NCI-H2196 treated with DMSO at 0.1 percent for 48 hours (cell line): ENCODE measurements around the gene ACVR2B.
"Not testable (repeated sequence)": the region's sequence is repeated elsewhere in the genome, so short reads cannot be mapped to it uniquely, and the experiment has no call there.

Experiments used
- DNase-seq: peaks from one replicate; lab custom pipeline; 2025; ENCODE audit not compliant: unreplicated experiment; lab: John Stamatoyannopoulos, UW

ACVR2B gene

DNA sequence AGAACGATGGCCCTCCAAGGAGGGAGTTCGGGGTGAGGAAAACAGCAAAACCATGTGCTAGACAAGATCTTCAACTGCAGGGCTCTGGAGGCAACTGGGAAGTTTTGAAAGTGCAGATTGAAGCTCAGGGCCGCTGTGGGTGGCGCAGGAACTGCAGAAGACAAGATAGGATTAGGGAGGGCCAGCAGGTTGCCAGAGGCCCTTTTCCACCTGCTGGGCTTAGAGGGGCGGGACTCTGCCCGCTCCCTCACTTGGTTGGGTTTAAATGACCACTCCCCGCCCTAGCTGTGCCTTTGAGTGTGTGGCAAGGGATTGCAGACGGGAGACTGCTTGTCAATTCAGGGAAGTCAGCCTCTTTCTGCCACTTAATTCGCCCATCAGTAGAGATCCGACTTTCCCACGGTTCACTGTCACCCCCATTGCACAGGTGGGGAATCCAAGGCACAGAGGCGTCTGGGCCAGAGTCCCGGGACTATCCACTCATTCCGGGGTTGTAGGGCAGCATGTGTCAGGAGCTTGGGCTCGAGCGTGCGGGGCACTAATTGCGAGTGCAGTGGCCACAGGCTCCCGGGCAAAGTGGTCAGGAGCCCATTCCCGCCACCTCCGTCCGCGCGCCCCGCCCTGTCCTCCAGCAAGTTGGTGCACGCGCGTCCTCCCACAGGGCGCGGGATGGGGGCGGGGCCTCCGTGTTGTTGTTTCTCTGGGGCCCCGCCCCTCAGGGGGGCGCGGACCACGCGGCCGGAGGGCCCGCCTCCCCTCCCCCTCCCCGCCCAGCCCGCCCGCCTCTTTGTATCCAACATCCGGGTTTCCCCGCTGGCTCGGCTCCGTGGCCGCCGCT lies at the start of gene ACVR2B:
Gene ACVR2B (plus strand): TSS at position 816 of the 838 bp plus-strand sequence. CDS start 433 bp downstream, outside the sequence.
- DNase-seq: peak; percentile 30

DNA sequence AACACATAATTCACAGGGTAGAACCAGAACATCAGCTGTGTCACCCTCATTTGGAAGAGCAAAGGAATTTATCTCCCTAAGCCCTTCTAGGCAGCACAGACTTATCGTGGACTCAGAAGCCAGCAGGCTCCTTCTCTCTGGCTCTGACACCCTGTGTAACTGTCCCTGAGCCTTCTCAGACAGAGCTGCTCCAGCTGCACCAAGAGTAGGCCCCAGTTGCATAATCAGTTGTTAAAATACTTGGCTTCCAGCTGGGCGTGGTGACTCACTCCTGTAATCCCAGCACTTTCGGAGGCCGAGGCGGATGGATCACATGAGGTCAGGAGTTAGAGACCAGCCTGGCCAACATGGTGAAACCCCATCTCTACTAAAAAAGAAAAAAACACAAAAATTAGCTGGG lies 49.4 kb upstream of the ACVR2B start:
- no peak for DNase-seq

DNA sequence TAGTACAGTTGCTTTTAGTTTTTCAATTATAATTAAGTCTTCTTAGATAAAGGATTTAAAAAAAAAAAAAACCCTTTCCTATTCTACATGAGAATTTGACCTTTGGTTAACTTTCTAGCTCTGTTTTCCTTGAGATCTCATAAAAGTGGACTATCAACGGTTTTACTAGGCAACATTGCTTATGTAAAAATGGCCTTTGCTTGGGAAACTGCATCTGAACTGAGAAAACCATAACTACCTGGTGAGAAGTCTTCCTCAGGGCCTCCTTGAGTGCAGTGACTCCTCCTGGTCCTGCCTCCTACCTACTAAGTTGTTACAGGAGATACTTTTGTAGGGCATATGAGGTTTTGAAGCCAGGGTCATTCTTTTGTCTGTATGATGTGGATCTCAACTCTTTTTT lies 42.1 kb upstream of the ACVR2B start:
- DNase-seq: no peak

DNA sequence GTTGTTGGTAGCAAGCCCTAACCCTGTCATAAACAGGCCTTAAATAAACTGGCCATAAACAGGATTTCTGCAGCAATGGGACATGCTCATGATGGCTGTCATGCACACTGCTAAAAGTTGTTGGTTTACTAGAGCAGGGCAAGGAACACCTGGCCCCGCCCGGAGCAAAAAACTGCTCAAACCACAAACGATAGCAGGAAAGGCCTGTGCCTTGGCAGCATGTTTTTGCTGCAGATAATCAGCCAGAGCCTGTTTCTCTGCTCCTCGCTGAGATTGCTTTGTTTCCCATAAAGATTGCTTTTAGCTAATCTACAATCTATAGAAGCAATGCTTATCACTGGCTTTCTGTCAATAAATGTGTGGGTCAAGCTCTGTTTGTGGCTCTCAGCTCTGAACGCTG lies 32.9 kb upstream of the ACVR2B start:
- not testable (repeated sequence) for DNase-seq

DNA sequence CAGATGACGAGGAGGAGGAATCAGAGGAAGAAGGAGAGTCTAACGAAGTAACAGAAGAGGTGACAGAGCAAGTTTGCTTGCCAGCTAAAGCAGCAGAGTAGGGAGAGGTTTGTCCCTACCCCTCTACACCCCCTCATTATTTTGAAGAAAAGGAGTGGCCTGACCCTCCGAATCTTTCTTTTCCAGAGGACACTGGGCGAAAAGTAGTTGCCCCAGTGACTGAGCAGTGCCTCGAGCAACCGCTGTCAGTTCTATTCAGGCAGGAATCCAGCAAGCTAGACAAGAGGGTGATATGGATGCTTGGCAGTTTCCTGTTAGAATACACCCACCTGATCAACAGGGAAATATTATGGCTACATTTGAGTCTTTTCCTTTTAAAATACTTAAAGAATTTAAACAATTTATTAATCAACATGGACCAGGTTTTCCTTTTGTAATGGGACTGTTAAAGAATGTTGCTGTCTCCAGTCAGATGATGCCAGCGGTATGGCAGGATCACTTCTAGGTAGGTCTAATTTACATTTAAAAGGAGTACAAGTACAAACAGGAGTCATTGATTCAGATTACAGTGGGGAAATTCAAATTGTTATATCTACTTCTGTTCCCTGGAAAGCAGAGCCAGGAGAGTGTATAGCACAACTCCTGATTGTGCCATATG lies 31.9 kb upstream of the ACVR2B start:
- DNase-seq: no peak

DNA sequence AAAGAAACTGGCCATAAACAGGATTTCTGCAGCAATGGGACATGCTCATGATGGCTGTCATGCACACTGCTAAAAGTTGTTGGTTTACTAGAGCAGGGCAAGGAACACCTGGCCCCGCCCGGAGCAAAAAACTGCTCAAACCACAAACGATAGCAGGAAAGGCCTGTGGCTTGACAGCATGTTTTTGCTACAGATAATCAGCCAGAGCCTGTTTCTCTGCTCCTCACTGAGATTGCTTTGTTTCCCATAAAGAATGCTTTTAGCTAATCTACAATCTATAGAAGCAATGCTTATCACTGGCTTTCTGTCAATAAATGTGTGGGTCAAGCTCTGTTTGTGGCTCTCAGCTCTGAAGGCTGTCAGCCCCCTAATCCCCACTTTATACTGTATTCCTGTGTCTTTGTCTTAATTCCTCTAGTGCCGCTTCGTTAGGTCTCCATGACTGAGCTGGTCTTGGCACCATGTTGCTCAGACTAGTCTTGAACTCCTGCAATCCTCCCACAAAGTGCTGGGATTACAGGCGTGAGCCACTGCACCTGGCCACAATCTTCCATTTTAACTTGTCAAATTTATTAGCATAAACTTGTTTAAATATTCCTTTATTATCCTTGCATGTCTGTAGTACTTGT lies 26.8 kb upstream of the ACVR2B start:
- not testable (repeated sequence) for DNase-seq

DNA sequence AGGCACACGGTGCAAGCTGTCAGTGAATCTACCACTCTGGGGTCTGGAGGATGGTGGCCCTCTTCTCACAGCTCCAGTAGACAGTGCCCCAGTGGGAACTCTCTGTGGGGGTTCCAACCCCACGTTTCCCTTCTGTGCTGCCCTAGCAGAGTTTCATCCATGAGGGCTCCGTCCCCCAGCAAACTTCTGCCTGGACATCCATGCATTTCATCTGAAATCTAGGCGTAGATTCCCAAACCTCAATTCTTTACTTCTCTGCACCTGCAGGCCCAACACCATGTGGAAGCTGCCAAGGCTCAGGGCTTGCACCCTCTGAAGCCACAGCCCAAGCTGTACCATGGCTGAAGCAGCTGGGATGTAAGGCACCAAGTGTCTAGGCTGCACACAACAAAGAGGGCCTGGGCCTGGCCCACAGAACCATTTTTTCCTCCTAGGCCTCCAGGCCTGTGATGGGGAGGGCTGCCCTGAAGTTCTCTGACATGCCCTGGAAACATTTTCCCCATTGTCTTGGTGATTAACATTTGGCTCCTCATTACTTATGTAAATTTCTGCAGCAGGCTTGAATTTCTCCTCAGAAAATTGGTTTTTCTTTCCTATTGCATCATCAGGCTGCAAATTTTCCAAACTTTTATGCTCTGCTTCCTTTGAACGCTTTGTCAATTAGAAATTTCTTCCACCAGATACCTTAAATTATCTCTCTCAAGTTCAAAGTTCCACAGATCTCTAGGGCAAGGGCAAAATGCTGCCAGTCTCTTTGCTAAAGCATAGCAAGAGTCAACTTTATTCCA lies 20.6 kb upstream of the ACVR2B start:
- DNase-seq: not testable (repeated sequence)

DNA sequence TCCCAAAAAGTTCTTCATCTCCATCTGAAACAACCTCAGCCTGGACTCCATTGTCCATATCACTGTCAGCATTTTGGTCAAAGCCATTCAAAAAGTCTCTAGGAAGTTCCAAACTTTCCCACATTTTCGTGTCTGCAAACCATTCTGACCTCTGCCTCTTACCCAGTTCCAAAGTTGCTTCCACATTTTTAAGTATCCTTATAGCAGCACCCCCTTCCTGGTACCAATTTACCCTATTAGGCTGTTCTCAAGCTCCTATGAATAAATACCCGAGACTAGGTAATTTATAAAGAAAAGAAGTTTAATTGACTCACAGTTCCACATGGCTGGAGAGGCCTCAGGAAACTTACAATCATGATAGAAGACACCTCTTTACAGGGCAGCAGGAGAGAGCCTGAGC lies 20.0 kb upstream of the ACVR2B start:
- DNase-seq: not testable (repeated sequence)

DNA sequence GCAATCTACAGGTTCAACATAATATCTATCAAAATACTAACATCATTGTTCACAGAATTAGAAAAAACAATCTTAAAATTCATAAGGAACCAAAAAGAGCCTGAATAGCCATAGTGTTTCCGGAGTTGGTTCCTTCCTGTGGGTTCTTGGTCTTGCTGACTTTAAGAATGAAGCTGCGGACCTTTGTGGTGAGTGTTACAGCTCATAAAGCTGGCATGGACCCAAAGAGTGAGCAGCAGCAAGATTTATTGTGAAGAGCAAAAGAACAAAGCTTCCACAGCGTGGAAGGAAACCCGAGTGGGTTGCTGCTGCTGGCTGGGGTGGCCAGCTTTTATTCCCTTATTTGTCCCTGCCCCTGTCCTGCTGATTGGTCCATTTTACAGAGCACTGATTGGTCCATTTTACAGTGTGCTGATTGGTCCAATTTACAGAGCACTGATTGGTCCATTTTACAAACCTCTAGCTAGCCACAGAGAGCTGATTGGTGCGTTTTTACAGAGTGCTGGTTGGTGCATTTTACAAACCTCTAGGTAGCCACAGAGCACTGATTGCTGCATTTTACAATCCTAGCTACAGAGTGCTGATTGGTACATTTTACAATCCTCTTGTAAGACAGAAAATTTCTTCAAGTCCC lies 15.1 kb upstream of the ACVR2B start:
- not testable (repeated sequence) for DNase-seq

DNA sequence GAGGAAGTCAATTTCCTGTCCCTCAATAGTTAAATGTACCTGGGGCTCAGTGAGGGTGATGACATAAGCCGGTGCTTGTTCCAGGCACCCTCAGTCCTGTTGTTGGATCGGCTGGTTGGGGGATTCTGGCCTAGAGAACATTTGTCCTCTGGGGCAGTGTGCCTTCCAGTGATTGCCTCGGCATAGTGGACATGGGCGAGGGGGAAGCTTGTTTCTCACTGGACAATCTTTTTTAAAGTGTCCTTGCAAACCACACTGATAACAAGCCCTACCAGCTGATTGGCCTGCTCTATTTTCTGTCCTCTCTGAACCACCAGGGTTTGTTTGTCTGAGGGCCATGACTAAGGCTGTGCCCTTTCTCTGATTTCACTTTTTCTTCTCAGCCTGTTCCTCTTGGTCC lies 10.5 kb upstream of the ACVR2B start:
- DNase-seq: not testable (repeated sequence)

DNA sequence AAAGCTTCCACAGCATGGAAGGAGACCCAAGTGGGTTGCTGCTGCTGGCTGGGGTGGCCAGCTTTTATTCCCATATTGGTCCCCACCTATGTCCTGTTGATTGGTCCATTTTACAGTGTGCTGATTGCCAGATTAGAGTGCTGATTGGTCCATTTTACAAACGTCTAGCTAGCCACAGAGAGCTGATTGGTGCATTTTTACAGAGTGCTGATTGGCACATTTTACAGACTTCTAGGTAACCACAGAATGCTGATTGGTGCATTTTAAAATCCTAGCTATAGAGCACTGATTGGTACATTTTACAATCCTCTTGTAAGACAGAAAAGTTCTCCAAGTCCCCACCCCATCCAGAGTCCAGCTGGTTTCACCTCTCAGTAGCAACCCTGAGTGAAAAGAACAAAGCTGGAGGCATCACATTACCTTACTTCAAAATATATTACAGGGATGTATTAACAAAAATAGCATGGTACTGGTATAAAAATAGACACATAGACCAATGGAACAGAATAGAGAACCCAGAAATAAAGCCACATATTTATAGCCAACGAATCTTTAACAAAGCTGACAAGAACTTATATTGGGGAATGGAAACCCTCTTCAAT lies 7.5 kb upstream of the ACVR2B start:
- no peak for DNase-seq

DNA sequence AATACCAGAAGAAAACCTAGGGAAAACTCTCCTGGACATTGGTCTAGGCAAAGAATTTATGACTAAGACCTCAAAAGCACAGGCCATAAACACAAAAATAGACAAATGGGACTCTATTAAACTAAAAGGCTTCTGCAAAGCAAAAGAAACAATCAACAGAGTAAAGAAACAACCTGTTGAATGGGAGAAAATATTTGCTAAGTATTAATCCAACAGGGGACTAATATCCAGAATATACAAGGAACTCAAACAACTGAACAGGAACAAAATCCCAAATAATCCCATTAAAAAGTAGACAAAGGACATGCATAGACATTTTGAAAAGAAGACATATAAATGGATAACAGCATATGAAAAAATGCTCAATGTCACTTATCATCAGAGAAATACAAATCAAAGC lies 6.9 kb upstream of the ACVR2B start:
- no peak for DNase-seq

DNA sequence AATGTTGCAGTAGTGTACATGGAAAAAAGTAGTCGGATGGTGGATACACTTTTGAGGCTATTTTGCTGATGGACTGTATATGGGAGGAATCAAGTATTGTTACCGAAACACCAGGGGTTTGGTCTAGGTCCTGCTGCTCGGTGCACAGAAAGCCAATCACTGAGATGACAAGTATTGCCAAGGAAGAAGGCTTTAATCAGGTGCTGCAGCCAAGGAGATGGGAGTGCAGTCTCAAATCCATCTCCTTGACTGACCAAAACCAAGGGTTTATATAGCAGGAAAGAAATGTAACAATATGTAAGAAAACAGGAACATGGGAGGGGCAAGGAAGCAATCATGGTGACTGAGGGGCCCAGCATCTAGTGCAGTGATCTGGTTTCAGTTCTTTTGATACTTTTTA lies 2.8 kb upstream of the ACVR2B start:
- no peak for DNase-seq

DNA sequence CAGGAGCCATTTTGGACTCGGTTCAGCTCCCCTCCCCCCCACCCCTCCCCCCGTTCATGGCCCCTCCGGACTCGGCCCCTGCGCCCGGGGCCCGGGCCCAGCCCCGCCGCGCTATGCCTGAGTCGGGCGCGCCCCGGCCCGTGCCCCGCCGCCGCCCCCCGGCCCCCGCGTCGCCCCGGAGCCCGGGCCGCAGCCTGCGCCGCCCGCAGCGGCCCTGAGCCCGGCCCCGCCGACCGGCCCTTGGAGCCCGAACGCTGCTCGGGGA lies 155 bp downstream of the ACVR2B start:
- no peak for DNase-seq

DNA sequence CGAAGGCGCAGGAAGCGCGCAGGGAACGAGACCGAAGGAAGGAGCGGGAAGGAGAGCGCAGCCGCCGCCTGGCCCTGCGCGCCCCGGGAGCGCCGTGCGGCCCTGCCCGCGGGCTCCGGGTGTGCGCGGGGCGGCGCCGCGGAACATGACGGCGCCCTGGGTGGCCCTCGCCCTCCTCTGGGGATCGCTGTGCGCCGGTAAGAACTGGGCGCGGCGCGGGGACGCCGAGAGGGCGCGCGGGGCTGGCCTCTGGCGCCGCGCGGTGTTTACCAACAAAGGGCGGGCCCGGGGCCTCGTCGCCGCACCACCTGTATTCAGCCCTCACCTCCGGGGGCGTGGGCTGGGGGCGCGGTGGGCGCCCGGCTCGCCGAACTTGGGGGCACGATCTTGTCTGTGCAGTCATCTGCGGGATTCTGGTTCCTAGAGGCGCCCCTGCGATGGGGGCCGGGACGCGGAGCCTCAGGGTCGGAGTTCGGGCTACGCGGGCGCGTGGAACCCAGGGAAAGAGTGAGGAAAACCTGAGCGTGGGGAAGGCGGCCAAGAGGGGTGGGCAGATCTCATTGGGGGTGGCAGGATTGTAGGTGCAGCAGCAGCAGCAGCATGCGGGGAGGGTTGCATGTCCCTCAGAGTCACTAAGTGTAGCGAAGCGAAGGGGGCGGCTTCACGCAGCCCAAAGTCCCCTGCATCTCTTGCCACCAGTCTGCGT lies 641 bp downstream of the ACVR2B start:
- DNase-seq: no peak

DNA sequence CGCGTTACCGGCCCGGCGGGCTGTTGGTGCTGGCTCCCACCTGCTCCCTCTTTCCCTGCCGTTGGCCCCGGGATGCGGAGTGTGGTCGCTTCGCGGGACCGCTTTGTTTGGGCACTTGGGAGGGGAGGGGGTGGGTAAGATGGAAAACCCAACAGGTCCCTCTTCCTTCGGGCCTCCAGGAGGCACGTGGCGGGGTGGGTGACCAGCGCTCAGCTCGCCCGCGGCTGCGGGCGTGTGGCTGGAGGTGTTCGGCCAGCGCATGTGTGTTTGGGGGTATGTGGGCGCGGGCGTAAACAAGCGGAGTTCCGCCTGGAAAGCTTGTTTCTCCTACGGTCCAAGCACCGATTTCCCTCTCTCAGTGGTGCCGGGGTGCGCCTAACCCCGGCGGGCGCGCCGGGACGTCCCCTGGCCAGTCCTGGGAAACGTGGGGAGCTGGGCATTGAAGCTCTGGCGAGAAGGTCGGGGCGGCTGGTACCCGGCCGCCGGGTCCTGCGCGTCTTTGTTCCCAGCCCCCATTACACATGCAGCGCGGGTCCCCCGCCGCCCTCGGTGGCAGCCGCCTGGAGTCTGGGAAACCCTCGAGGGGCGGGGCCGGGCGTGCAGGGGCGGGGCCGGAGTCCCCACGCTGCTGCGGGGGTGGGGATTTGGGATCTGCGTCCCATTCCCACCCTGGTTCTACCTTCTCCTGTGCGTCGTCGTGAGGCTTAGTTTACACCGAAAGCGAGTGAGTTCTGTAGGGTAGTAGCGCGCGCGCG lies 1.4 kb downstream of the ACVR2B start:
- DNase-seq: no peak

DNA sequence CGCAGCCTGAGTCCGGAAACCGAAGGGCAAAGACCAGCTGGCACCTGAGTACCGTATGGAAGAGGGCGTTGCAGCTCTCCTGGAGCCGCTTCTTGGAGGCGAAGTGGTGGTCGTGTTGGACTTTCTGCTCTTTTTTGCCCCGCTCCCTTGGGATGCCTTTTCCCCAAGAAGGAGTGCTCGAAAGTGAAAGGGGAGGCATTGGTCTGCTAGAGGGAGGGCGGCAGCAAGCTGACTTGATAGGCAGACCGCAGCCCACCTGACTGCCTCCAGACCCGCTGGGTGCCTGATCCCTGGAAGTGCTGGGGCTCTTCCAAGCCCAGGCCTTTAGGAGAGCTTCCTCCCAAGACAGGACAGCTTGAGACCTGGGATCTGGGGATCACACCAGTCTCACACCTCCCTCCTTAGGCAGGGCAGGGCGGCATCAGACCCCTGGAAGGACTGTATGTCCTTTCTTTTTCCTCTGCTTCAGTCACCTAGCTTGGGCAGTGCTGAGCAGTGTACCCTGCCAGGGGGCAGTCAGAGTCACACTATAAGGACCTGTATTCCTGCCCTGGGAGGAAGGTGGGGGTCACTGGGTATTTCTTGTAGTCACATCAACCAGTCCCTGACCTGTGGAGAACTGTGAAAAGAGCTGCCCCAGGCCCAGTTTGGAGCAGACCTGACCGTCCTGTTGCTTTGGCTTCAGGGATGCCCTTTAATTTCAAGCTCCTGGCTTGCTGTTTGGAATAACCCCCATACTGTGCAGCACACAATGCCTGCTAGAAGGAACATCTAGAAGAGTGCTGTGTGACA lies 2.1 kb downstream of the ACVR2B start:
- no peak for DNase-seq
